ENCODE results near the gene NMNAT3. TPM values are rescaled to one million over a fixed set of nuclear protein-coding genes. Genes with fewer than 3 reads are reported as not detected.

NMNAT3 gene
- total RNA-seq, 2 experiments from 2014 or later = 0.15 TPM; not detected in 1

DNA sequence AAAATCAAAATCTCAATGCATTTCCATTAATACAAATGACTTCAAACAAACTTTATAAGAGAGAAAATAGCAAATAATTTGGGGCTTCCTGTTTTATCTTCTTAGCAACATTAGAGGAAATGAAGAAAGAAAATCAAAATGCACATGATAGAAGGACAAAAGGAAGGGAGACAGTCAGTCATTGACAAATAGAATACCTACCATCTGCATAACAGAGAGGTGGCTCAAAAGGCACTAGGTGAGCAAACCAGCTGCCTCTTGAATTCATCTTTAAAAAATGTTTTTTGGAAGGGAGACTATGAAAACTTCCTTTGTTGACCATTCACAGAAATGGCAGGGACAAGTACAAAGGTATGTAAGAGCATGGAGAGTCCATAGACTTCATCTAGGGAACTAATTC lies 9.4 kb downstream of the NMNAT3 start:
- H4K20me1 ChIP-seq (ENCODE audit: insufficient read depth, low read length) = no peaks in the 10 kb centered on the region
- no peak overlapping the region for H3K27ac ChIP-seq (ENCODE audit: low read depth, low read length, poor library complexity, severe bottlenecking)
- no peaks in the 10 kb centered on the region for H3K9me2 ChIP-seq (ENCODE audit: insufficient read depth, low read length)
- ChIA-PET POLR2A (no interaction called here), CTCF (ENCODE audit: unreplicated experiment) (no interaction called here)
- no peaks in the 10 kb centered on the region for H3K79me2 ChIP-seq (ENCODE audit: insufficient read depth, low read depth, low read length)
- H3K4me3 ChIP-seq (ENCODE audit: low read depth, low read length, poor library complexity, severe bottlenecking) = no peak overlapping the region
- intact Hi-C loops (cut with micrococcal nuclease; ENCODE audit: unreplicated experiment) = no loop called here
- DNase-seq (ENCODE audit: low spot score) = no peak
- no peaks in the 10 kb centered on the region for H3K4me1 ChIP-seq (ENCODE audit: insufficient read depth, low read length, poor library complexity, severe bottlenecking)
- H3K4me2 ChIP-seq (ENCODE audit: low read length) = no peak overlapping the region
- TF ChIP-seq, protein P1, sequence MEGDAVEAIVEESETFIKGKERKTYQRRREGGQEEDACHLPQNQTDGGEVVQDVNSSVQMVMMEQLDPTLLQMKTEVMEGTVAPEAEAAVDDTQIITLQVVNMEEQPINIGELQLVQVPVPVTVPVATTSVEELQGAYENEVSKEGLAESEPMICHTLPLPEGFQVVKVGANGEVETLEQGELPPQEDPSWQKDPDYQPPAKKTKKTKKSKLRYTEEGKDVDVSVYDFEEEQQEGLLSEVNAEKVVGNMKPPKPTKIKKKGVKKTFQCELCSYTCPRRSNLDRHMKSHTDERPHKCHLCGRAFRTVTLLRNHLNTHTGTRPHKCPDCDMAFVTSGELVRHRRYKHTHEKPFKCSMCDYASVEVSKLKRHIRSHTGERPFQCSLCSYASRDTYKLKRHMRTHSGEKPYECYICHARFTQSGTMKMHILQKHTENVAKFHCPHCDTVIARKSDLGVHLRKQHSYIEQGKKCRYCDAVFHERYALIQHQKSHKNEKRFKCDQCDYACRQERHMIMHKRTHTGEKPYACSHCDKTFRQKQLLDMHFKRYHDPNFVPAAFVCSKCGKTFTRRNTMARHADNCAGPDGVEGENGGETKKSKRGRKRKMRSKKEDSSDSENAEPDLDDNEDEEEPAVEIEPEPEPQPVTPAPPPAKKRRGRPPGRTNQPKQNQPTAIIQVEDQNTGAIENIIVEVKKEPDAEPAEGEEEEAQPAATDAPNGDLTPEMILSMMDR (conservative IDR thresholded peaks at IDR 0.05; ENCODE audit: low read length) = no peak
- TF ChIP-seq EZH2phosphoT487 (IDR thresholded peaks at IDR 0.05; ENCODE audit: borderline replicate concordance, low read depth, low read length) = no peak
- H3K36me3 ChIP-seq (ENCODE audit: insufficient read depth, low read length) = no peaks in the 10 kb centered on the region
- H2AFZ ChIP-seq (ENCODE audit: low read length) = no peak overlapping the region
- BruUV-seq (replicated peaks) = no TSS peak
- no peaks in the 10 kb centered on the region for H3K9me3 ChIP-seq (ENCODE audit: low read length)

DNA sequence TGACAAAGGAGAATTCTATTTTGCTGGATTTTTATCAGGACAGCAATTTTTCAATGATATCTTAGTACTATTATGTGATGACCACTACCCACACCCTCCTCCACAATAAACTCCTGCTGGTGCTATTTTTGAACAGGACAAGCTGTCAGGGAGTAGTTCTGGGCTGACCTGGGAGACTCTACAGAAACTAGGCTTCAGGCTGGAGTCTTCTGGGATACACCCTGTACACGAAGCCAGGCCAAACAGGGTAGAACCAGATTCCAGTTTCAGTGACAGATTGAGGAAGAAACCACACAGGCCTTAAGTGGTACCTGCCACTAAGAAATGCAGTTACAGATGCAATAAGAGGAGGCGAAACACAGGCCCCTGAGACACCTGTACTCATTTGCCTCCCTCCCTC lies 12.8 kb downstream of the NMNAT3 start:
- Histone ChIP-seq H3K36me3 (ENCODE audit: insufficient read depth, low read length) (no peaks in the 10 kb centered on the region), H3K9me3 (ENCODE audit: low read length) (no peaks in the 10 kb centered on the region), H3K79me2 (ENCODE audit: insufficient read depth, low read depth, low read length) (no peaks in the 10 kb centered on the region), H3K4me1 (ENCODE audit: insufficient read depth, low read length, poor library complexity, severe bottlenecking) (no peaks in the 10 kb centered on the region), H3K4me3 (ENCODE audit: low read depth, low read length, poor library complexity, severe bottlenecking) (no peak overlapping the region), H3K9me2 (ENCODE audit: insufficient read depth, low read length) (no peaks in the 10 kb centered on the region), H2AFZ (ENCODE audit: low read length) (no peak overlapping the region), H4K20me1 (ENCODE audit: insufficient read depth, low read length) (no peaks in the 10 kb centered on the region), H3K27ac (ENCODE audit: low read depth, low read length, poor library complexity, severe bottlenecking) (no peak overlapping the region), H3K4me2 (ENCODE audit: low read length) (no peak overlapping the region)
- ChIA-PET POLR2A (no interaction called here), CTCF (ENCODE audit: unreplicated experiment) (no interaction called here)
- intact Hi-C loops (cut with micrococcal nuclease; ENCODE audit: unreplicated experiment) = no loop called here
- no peak for DNase-seq (ENCODE audit: low spot score)
- TF ChIP-seq, protein P1 (conservative IDR thresholded peaks at IDR 0.05; ENCODE audit: low read length) = no peak
- TF ChIP-seq EZH2phosphoT487 (IDR thresholded peaks at IDR 0.05; ENCODE audit: borderline replicate concordance, low read depth, low read length) = no peak
- BruUV-seq (replicated peaks) = no TSS peak

DNA sequence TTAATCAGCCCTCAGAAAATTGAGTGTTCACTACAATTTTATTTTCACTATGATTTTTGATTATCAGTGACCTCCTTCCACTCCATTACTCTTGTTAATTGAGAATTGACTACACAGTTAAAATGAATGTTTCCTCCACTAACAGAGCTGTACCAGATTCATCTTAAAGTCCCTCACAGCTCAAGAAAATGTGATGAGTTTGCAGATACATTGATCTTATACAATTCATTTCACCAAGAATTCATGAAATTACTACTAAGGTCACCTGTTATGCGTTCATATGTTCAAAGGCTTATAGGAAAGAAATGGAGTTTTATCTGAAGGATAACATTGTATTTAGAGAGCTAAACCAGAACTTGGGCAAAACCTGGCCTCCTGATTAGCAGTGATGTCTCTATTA lies 17.5 kb downstream of the NMNAT3 start:
- Histone ChIP-seq H3K4me1 (ENCODE audit: insufficient read depth, low read length, poor library complexity, severe bottlenecking) (no peaks in the 10 kb centered on the region), H2AFZ (ENCODE audit: low read length) (no peak overlapping the region), H3K4me2 (ENCODE audit: low read length) (no peak overlapping the region), H3K4me3 (ENCODE audit: low read depth, low read length, poor library complexity, severe bottlenecking) (no peak overlapping the region), H3K79me2 (ENCODE audit: insufficient read depth, low read depth, low read length) (no peaks in the 10 kb centered on the region), H4K20me1 (ENCODE audit: insufficient read depth, low read length) (no peaks in the 10 kb centered on the region), H3K36me3 (ENCODE audit: insufficient read depth, low read length) (no peaks in the 10 kb centered on the region), H3K9me2 (ENCODE audit: insufficient read depth, low read length) (no peaks in the 10 kb centered on the region), H3K9me3 (ENCODE audit: low read length) (no peaks in the 10 kb centered on the region), H3K27ac (ENCODE audit: low read depth, low read length, poor library complexity, severe bottlenecking) (no peak overlapping the region)
- ChIA-PET POLR2A (no interaction called here), CTCF (ENCODE audit: unreplicated experiment) (no interaction called here)
- BruUV-seq (replicated peaks) = no TSS peak
- TF ChIP-seq, protein P1 (conservative IDR thresholded peaks at IDR 0.05; ENCODE audit: low read length) = no peak
- TF ChIP-seq EZH2phosphoT487 (IDR thresholded peaks at IDR 0.05; ENCODE audit: borderline replicate concordance, low read depth, low read length) = no peak
- DNase-seq (ENCODE audit: low spot score) = no peak
- intact Hi-C loops (cut with micrococcal nuclease; ENCODE audit: unreplicated experiment) = no loop called here
